HFF-Myc (cell line): ENCODE measurements around the gene CMTR1.

Experiments used
- DNase-seq: peaks from one replicate; pipeline ENCODE4 v3.0.0-alpha.2; 2011; ENCODE audit warnings: low read depth; ENCODE audit errors: extremely low read depth
- H3K4me3 ChIP-seq: replicated peaks from 2 replicates; pipeline ENCODE4 v1.5.1; 2011; ENCODE audit warnings: low read depth, mild to moderate bottlenecking, control low read depth, low read length
- TF ChIP-seq, protein P1 (sequence below): IDR thresholded peaks from 2 replicates; pipeline ENCODE4 v1.5.1; 2012; ENCODE audit warnings: mild to moderate bottlenecking, low read depth, low read length, control low read depth; ENCODE audit errors: missing control alignments

Gene CMTR1

DNA sequence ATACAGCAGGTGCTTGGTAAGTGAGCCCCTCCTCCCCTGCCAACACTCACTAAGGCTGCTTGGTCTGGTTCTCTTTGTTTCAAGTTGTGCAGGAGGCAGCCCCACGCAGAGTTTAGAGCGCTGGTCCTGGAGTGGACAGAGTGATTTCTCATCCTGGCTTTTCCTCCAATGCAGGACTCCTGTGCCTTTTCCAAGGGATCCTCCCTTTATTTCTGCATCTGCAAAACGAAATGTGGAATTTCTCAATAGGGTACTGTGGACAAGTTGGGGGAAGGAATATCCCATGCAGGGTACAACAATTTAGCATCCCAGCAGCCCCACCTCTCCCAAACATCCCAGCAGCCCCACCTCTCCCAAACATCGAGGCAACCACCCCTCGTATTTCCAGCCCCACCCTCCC lies 97.3 kb downstream of the CMTR1 start:
- TF ChIP-seq, protein P1, sequence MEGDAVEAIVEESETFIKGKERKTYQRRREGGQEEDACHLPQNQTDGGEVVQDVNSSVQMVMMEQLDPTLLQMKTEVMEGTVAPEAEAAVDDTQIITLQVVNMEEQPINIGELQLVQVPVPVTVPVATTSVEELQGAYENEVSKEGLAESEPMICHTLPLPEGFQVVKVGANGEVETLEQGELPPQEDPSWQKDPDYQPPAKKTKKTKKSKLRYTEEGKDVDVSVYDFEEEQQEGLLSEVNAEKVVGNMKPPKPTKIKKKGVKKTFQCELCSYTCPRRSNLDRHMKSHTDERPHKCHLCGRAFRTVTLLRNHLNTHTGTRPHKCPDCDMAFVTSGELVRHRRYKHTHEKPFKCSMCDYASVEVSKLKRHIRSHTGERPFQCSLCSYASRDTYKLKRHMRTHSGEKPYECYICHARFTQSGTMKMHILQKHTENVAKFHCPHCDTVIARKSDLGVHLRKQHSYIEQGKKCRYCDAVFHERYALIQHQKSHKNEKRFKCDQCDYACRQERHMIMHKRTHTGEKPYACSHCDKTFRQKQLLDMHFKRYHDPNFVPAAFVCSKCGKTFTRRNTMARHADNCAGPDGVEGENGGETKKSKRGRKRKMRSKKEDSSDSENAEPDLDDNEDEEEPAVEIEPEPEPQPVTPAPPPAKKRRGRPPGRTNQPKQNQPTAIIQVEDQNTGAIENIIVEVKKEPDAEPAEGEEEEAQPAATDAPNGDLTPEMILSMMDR = no peak
- DNase-seq = no peak

DNA sequence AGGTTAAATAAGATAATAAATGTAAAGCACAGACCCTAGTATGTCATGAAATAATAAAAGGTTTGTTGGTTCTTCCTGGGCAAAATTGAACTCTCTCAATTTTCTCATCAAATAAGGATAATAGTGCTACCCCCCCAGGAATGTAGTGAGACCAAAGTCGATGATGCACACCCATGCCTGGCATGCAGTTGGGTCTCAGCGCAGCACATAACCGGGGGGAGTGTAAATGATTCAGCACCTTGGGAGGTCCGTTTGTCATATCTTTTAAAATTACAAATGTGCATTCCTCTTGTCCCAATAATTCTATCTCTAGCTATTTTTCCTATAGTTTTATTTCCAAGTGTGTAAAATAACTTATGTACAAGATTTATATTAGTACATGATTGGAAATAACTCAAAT lies 98.0 kb downstream of the CMTR1 start:
- no peak for DNase-seq
- H3K4me3 ChIP-seq = no peak overlapping the region
- TF ChIP-seq, protein P1 = no peak

More for the DNA sequence above, 97.3 kb downstream of the CMTR1 start:
- no peak overlapping the region for H3K4me3 ChIP-seq
